CD8-positive, alpha-beta memory T cell (primary cell): ENCODE data around the gene SAMD1. TPM values are rescaled to one million over a fixed set of nuclear protein-coding genes. Genes with fewer than 3 reads are reported as not detected.

Source experiments
- CTCF ChIA-PET: fragments of 350-600 bp; sonication (Branson Sonifier 250); formaldehyde crosslinking; loops from one replicate; lab custom pipeline; 2021; ENCODE audit warnings: antibody characterized with exemption; lab: Charles Lee
- POLR2A ChIA-PET: fragments of 350-600 bp; sonication (Branson Sonifier 250); formaldehyde crosslinking; loops from one replicate; lab custom pipeline; 2021; ENCODE audit warnings: antibody characterized with exemption; lab: Charles Lee
- DNase-seq, 5 donors: peaks; one replicate each; pipeline versions ENCODE4 v3.0.0 to v3.0.0-alpha.2; 2020 to 2022; ENCODE audit warnings: mixed read lengths in 1 of 5
- H3K27ac ChIP-seq: one replicate; pipeline ENCODE4 v1.7.0; 2013; ENCODE audit warnings: low read depth, mild to moderate bottlenecking, low read length, moderate library complexity
- H3K27me3 ChIP-seq: 2 replicates; pipeline ENCODE4 v1.7.0; 2013; ENCODE audit warnings: low read length, mild to moderate bottlenecking; ENCODE audit not compliant: insufficient read depth, poor library complexity, severe bottlenecking
- H3K36me3 ChIP-seq: 2 replicates; pipeline ENCODE4 v1.7.0; 2013; ENCODE audit warnings: mild to moderate bottlenecking, low read length, moderate library complexity; ENCODE audit not compliant: insufficient read depth
- H3K4me1 ChIP-seq: 2 replicates; pipeline ENCODE4 v1.7.0; 2013; ENCODE audit warnings: mild to moderate bottlenecking, low read length, moderate library complexity; ENCODE audit not compliant: insufficient read depth
- H3K4me3 ChIP-seq: 2 replicates; pipeline ENCODE4 v1.7.0; 2013; ENCODE audit warnings: mild to moderate bottlenecking, low read length
- H3K9me3 ChIP-seq: 2 replicates; pipeline ENCODE4 v1.7.0; 2013; ENCODE audit warnings: mild to moderate bottlenecking, low read length
- H3K27ac Mint-ChIP-seq, 8 donors: one replicate each; pipeline ENCODE4 v1.8.0; 2020 to 2021; ENCODE audit warnings: mixed read lengths in 8 of 8, mild to moderate bottlenecking in 6 of 8, inconsistent platforms in 3 of 8, moderate library complexity in 3 of 8
- H3K27me3 Mint-ChIP-seq, 2 donors: one replicate each; pipeline ENCODE4 v1.8.0; 2020 to 2021; ENCODE audit warnings: mixed read lengths in 2 of 2, mild to moderate bottlenecking in 1 of 2, moderate library complexity in 1 of 2
- H3K36me3 Mint-ChIP-seq, 3 donors: one replicate each; pipeline ENCODE4 v1.8.0; 2020 to 2021; ENCODE audit warnings: mixed read lengths in 3 of 3, inconsistent platforms in 1 of 3, mild to moderate bottlenecking in 1 of 3
- H3K4me1 Mint-ChIP-seq, 3 donors: one replicate each; pipeline ENCODE4 v1.8.0; 2020 to 2021; ENCODE audit warnings: mixed read lengths in 3 of 3, inconsistent platforms in 1 of 3, mild to moderate bottlenecking in 1 of 3
- H3K4me3 Mint-ChIP-seq, 7 donors: one replicate each; pipeline ENCODE4 v1.8.0; 2020 to 2021; ENCODE audit warnings: mixed read lengths in 7 of 7, mild to moderate bottlenecking in 6 of 7, moderate library complexity in 4 of 7, inconsistent platforms in 2 of 7
- H3K9me3 Mint-ChIP-seq, 5 donors: one replicate each; pipeline ENCODE4 v1.8.0; 2020 to 2022; ENCODE audit warnings: mixed read lengths in 5 of 5, mild to moderate bottlenecking in 3 of 5, moderate library complexity in 2 of 5, inconsistent platforms in 1 of 5
- polyA plus RNA-seq: library from polyadenylated mRNA; unstranded; fragments of 300-500 nt; fragmentation: Illumina TruSeq; gene quantifications from one replicate; pipeline ENCODE4 v1.2.3, GENCODE V29; 2021
- total RNA-seq, 2 experiments: library from RNA; stranded (reverse); gene quantifications; one replicate each; pipeline ENCODE4 v1.2.3, GENCODE V29; 2021

Gene SAMD1
- total and polyA plus RNA-seq, 3 experiments from 2014 or later, result 2.8 to 105 (median 97.8) TPM

DNA sequence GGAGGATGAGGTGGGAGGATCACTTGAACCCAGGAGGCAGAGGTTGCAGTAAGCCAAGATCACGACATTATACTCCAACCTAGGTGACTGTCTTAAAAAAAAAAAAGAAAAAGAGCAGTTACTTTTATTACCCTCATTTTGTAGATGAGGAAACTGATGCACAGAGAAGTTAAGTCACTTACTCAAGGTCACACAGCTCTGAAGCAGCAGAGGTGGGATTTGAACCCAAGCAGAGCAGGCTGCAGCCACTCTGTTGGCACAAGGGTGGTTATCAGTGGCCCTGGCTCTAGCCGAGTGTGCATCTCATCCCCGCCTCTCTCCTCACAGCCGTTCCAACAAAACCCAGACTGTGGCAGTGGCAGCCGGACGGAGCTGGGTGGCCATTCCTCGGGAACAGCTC lies 51.4 kb downstream of the SAMD1 start:
- Mint-ChIP-seq H3K27ac (peak overlapping the region in 2 of 8 donors; percentile 23 to 74), H3K27me3 (no peaks in the 10 kb centered on the region), H3K4me3 (no peak overlapping the region), H3K4me1 (peaks cover 19 to 32% (median 29%) of the 10 kb centered on the region in 3 donors), H3K9me3 (no peaks in the 10 kb centered on the region), H3K36me3 (peaks cover 6 to 63% (median 7%) of the 10 kb centered on the region in 3 donors)
- H3K4me1 ChIP-seq, result peaks cover 7% of the 10 kb centered on the region
- no peaks in the 10 kb centered on the region for H3K27me3 ChIP-seq
- ChIA-PET CTCF (interaction anchor here (1.3 kb wide), 1 partner anchor 9 kb away, joined by 4 read pairs; no protein-coding TSS in a partner anchor), POLR2A (no interaction called here)
- DNase-seq, result no peak
- no peaks in the 10 kb centered on the region for H3K9me3 ChIP-seq
- no peak overlapping the region for H3K27ac ChIP-seq
- no peak overlapping the region for H3K4me3 ChIP-seq
- H3K36me3 ChIP-seq, result peaks cover 31% of the 10 kb centered on the region

Other genes starting within 250 kb of the SAMD1 start
- 1 to 10 TPM in 1 of 2 experiments, under 1 TPM in 1; 0.90 to 1.5 TPM for gene NANOS3, start 213.6 kb downstream of the SAMD1 start, total RNA-seq
- not detected for gene NANOS3, start 213.6 kb downstream of the SAMD1 start, polyA plus RNA-seq
- gene BRME1, start 184.6 kb downstream of the SAMD1 start, total RNA-seq, result 1 to 10 TPM; 6.8 to 8.2 TPM
- 3.5 TPM for gene BRME1, start 184.6 kb downstream of the SAMD1 start, polyA plus RNA-seq
- gene CC2D1A, start 184.6 kb downstream of the SAMD1 start, total RNA-seq, result 10 to 100 TPM; 30.8 to 31.0 TPM
- gene CC2D1A, start 184.6 kb downstream of the SAMD1 start, polyA plus RNA-seq, result 15.3 TPM
- under 1 TPM in 1 of 2 experiments, not detected in 1; 0.24 TPM for gene PODNL1, start 152.3 kb downstream of the SAMD1 start, total RNA-seq
- not detected for gene PODNL1, start 152.3 kb downstream of the SAMD1 start, polyA plus RNA-seq
- 10 to 100 TPM; 64.6 to 66.5 TPM for gene DCAF15, start 138.2 kb downstream of the SAMD1 start, total RNA-seq
- gene DCAF15, start 138.2 kb downstream of the SAMD1 start, polyA plus RNA-seq, result 8.0 TPM
- gene RFX1, start 84.4 kb downstream of the SAMD1 start, total RNA-seq, result 10 to 100 TPM; 13.0 to 13.6 TPM
- 3.1 TPM for gene RFX1, start 84.4 kb downstream of the SAMD1 start, polyA plus RNA-seq
- gene RLN3, start 62.6 kb downstream of the SAMD1 start, total RNA-seq, result not detected
- not detected for gene RLN3, start 62.6 kb downstream of the SAMD1 start, polyA plus RNA-seq
- gene IL27RA, start 59.0 kb downstream of the SAMD1 start, total RNA-seq, result 10 to 100 TPM; 71.4 to 73.6 TPM
- gene IL27RA, start 59.0 kb downstream of the SAMD1 start, polyA plus RNA-seq, result 83.4 TPM
- gene PALM3, start 28.7 kb downstream of the SAMD1 start, total RNA-seq, result not detected
- gene PALM3, start 28.7 kb downstream of the SAMD1 start, polyA plus RNA-seq, result not detected
- gene MISP3, start 18.0 kb downstream of the SAMD1 start, total RNA-seq, result 1 to 10 TPM in 1 of 2 experiments, under 1 TPM in 1; 1.00 to 1.2 TPM
- gene MISP3, start 18.0 kb downstream of the SAMD1 start, polyA plus RNA-seq, result 2.1 TPM
- gene C19orf67, start 5.0 kb downstream of the SAMD1 start, total RNA-seq, result under 1 TPM in 1 of 2 experiments, not detected in 1; 0.42 TPM
- not detected for gene C19orf67, start 5.0 kb downstream of the SAMD1 start, polyA plus RNA-seq
- 10 to 100 TPM; 77.3 to 81.0 TPM for gene PRKACA, start 27.0 kb upstream of the SAMD1 start, total RNA-seq
- gene PRKACA, start 27.0 kb upstream of the SAMD1 start, polyA plus RNA-seq, result 1.5 TPM
- gene ASF1B, start 45.8 kb upstream of the SAMD1 start, total RNA-seq, result 10 to 100 TPM; 75.0 to 76.2 TPM
- gene ASF1B, start 45.8 kb upstream of the SAMD1 start, polyA plus RNA-seq, result 4.5 TPM
- 1 to 10 TPM; 5.8 TPM for gene ADGRL1, start 115.4 kb upstream of the SAMD1 start, total RNA-seq
- 0.81 TPM for gene ADGRL1, start 115.4 kb upstream of the SAMD1 start, polyA plus RNA-seq